ENCODE measurements around the gene DCAF11. TPM values are rescaled to one million over a fixed set of nuclear protein-coding genes. Genes with fewer than 3 reads are reported as not detected.

Gene DCAF11
- total RNA-seq, 1 donor from 2014 or later = 30.7 TPM

DNA sequence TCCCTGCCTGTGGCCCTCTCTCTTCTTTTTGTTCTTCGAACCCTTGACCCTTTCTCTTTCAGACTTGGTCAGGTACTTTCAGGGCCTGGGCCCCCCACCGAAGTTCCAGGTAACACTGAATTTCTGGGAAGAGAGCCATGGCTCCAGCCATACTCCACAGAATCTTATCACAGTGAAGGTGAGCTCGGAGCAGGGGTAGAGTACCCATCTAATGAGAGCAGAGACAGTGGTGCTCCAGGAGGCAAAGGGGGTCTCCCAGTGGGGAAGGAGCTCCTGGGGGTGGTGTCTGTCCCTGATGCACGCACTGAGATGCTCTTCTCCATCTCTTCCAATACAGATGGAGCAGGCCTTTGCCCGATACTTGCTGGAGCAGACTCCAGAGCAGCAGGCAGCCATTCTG, 51.2 kb downstream of the DCAF11 start:
- peak; percentile 32 for DNase-seq (ENCODE audit: low spot score)
- Mint-ChIP-seq H3K36me3 (ENCODE audit: low read depth) (peaks cover 36% of the 10 kb centered on the region), H3K27ac (ENCODE audit: unreplicated experiment) (no peak overlapping the region), H3K9me3 (ENCODE audit: low read depth) (no peaks in the 10 kb centered on the region), H3K4me3 (ENCODE audit: unreplicated experiment) (no peak overlapping the region), H3K4me1 (ENCODE audit: low read depth) (peaks cover 18% of the 10 kb centered on the region), H3K27me3 (ENCODE audit: low read depth) (no peaks in the 10 kb centered on the region)
- TF ChIP-seq CTCF (IDR thresholded peaks at IDR 0.05) = no peak

DNA sequence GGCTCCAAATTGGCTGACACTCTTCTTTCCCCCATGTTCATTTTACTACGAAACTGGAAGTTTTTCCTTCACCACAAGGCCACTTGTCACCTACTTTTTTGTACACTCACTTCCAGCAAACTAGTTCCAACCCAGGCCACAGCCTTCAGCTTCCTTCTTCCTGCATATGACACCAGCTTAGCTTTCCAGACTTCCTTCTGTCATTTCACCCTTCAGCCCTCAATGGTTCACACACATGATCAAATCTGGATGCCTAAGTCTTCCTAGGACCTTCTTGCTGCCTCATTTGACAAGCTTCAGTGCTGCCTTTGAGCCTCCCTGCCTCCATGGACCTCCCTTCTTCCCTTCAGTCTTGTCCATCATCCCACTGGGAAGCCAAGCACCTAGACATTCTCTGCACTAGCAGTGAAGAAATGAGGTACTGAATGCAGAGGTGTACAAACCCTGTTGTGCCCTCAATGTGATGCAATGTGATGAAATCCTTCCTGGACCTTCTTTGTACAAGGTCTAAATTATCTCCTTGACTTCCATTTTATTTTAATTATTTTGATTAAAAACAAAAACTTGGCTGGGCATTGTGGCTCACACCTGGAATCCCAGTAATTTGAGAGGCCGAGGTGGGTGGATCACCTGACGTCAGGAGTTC, 53.0 kb downstream of the DCAF11 start:
- DNase-seq (ENCODE audit: low spot score) = no peak
- Mint-ChIP-seq H3K27me3 (ENCODE audit: low read depth) (no peaks in the 10 kb centered on the region), H3K27ac (ENCODE audit: unreplicated experiment) (no peak overlapping the region), H3K4me3 (ENCODE audit: unreplicated experiment) (no peak overlapping the region), H3K4me1 (ENCODE audit: low read depth) (peaks cover 4% of the 10 kb centered on the region), H3K36me3 (ENCODE audit: low read depth) (peaks cover 35% of the 10 kb centered on the region), H3K9me3 (ENCODE audit: low read depth) (no peaks in the 10 kb centered on the region)
- TF ChIP-seq CTCF (IDR thresholded peaks at IDR 0.05) = no peak

DNA sequence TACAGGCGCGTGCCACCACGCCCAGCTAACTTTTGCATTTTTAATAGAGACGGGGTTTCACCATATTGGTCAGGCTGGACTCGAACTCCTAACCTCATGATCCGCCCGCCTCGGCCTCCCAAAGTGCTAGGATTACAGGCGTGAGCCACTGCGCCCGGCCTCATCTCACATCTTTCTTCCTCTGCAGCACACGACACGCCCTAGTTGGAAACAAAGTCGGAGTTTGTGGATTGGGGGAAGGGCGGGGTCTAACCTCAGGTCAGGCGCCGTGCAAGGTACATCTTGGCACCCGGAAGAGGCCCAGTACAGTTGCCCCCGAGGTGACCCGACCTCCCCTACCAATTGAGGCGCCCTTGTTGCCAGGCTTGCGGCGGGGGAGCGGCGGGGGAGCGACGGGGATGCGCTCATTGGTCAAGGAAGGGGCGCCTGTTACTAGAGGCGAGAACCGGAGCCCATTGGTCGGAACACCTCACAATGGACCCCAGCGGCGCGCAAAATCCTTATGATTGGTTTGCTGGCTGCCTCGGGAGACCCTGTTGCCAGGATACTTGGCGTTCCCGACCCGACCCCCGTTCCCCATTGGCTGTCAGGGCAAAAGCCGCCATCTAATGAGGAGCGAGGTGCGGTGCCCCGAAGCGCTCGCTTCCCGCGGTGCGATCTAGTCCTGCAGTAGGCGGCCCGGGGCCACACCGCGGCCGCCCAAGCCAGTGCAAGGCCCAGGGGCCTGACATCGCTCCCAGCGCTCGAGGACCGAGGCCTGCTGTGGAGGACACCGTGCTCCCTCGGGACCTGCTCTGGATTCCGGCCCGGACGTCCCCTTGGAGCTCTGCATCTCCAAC, 57.1 kb downstream of the DCAF11 start, which contains the start of gene REC8:
Gene REC8 (plus strand): TSS at position 659 of the 839 bp plus-strand sequence. CDS start 473 bp downstream, outside the sequence.
- no peak within 1 kb of the TSS for H3K27ac Mint-ChIP-seq (ENCODE audit: unreplicated experiment)

DNA sequence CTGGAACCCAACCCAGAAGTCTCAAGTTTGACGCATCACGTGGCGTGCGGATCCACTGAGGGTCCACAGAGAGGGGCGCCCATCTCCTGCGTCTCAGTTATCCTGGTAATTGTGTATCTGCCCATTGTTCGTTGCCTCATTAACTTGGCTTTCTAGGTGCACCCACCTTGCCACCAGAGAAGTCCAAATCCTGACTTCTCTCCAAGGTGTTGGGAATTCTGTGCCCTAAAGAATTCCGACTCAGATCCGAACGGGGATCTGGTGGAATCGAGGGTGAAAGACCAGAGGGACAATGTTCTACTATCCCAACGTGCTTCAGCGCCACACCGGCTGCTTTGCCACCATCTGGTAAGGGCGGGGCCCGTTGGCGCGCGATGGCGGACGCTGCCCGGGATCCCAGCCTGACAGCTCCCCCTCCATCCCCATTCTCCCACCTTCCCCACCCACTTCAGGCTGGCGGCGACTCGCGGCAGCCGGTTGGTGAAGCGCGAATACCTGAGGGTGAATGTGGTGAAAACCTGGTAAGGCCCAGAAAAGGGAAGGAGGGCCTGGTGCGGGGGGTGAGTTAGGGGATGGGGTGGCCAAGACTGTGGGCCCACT, 57.8 kb downstream of the DCAF11 start:
- Mint-ChIP-seq H3K27ac (ENCODE audit: unreplicated experiment) (no peak overlapping the region), H3K4me3 (ENCODE audit: unreplicated experiment) (no peak overlapping the region), H3K9me3 (ENCODE audit: low read depth) (no peaks in the 10 kb centered on the region), H3K4me1 (ENCODE audit: low read depth) (no peaks in the 10 kb centered on the region), H3K36me3 (ENCODE audit: low read depth) (peaks cover 13% of the 10 kb centered on the region), H3K27me3 (ENCODE audit: low read depth) (no peaks in the 10 kb centered on the region)
- TF ChIP-seq CTCF (IDR thresholded peaks at IDR 0.05) = no peak
- DNase-seq (ENCODE audit: low spot score) = peak; percentile 83

More for the DNA sequence above, 57.1 kb downstream of the DCAF11 start, which contains the start of gene REC8:
- no peaks in the 10 kb centered on the region for H3K4me1 Mint-ChIP-seq (ENCODE audit: low read depth)
- H3K9me3 Mint-ChIP-seq (ENCODE audit: low read depth) = no peaks in the 10 kb centered on the region
- no peaks in the 10 kb centered on the region for H3K27me3 Mint-ChIP-seq (ENCODE audit: low read depth)
- peak; percentile 93 for DNase-seq (ENCODE audit: low spot score)
- no peak for TF ChIP-seq CTCF (IDR thresholded peaks at IDR 0.05)
- peaks cover 14% of the 10 kb centered on the region for H3K36me3 Mint-ChIP-seq (ENCODE audit: low read depth)
- peak within 1 kb of the TSS; percentile 55 for H3K4me3 Mint-ChIP-seq (ENCODE audit: unreplicated experiment)

GRCh38 chr14:24172871-24173281, 58.3 kb downstream of the DCAF11 start:
- TF ChIP-seq CTCF (IDR thresholded peaks at IDR 0.05) = no peak
- H3K27ac Mint-ChIP-seq (ENCODE audit: unreplicated experiment) = no peak overlapping the region
- peak; percentile 79 for DNase-seq (ENCODE audit: low spot score)
- peaks cover 10% of the 10 kb centered on the region for H3K36me3 Mint-ChIP-seq (ENCODE audit: low read depth)
- H3K4me3 Mint-ChIP-seq (ENCODE audit: unreplicated experiment) = no peak overlapping the region
- H3K4me1 Mint-ChIP-seq (ENCODE audit: low read depth) = no peaks in the 10 kb centered on the region
- no peaks in the 10 kb centered on the region for H3K9me3 Mint-ChIP-seq (ENCODE audit: low read depth)
- H3K27me3 Mint-ChIP-seq (ENCODE audit: low read depth) = no peaks in the 10 kb centered on the region

All from chondrocyte (in vitro differentiated cells).